IgD-negative memory B cell (primary cell): ENCODE data around the gene GPER1. TPM values are rescaled to one million over a fixed set of nuclear protein-coding genes. Genes with fewer than 3 reads are reported as not detected.
"Not testable (repeated sequence)": the region's sequence is repeated elsewhere in the genome, so short reads cannot be mapped to it uniquely, and the experiment has no call there.

Source experiments
- H3K27ac Mint-ChIP-seq, 3 donors: one replicate each; pipeline ENCODE4 v1.8.0; 2020 to 2022; ENCODE audit warnings: mild to moderate bottlenecking in 3 of 3, mixed read lengths in 3 of 3, moderate library complexity in 1 of 3
- H3K27me3 Mint-ChIP-seq: one replicate; pipeline ENCODE4 v1.8.0; 2021; ENCODE audit warnings: mixed read lengths
- H3K36me3 Mint-ChIP-seq: one replicate; pipeline ENCODE4 v1.8.0; 2020; ENCODE audit warnings: mild to moderate bottlenecking, mixed read lengths
- H3K4me1 Mint-ChIP-seq, 3 donors: one replicate each; pipeline ENCODE4 v1.8.0; 2020 to 2022; ENCODE audit warnings: mixed read lengths in 3 of 3, mild to moderate bottlenecking in 1 of 3
- H3K4me3 Mint-ChIP-seq, 4 donors: one replicate each; pipeline ENCODE4 v1.8.0; 2020 to 2022; ENCODE audit warnings: mild to moderate bottlenecking in 4 of 4, mixed read lengths in 4 of 4, moderate library complexity in 3 of 4
- H3K9me3 Mint-ChIP-seq, 3 donors: one replicate each; pipeline ENCODE4 v1.8.0; 2020 to 2021; ENCODE audit warnings: mixed read lengths in 3 of 3, mild to moderate bottlenecking in 1 of 3
- polyA plus RNA-seq: library from polyadenylated mRNA; unstranded; fragments of 300-500 nt; fragmentation: Illumina TruSeq; gene quantifications from one replicate; pipeline ENCODE4 v1.2.3, GENCODE V29; 2021

GPER1 gene
- polyA plus RNA-seq, 1 donor from 2014 or later = 0.66 TPM

- peaks cover 0 to 4% (median 0%) of the 10 kb centered on the region in 3 donors for H3K9me3 Mint-ChIP-seq
- H3K27ac Mint-ChIP-seq = no peak overlapping the region
- peaks cover 7 to 15% (median 9%) of the 10 kb centered on the region in 3 donors for H3K4me1 Mint-ChIP-seq
- H3K4me3 Mint-ChIP-seq = no peak overlapping the region
- H3K36me3 Mint-ChIP-seq = no peaks in the 10 kb centered on the region
- no peaks in the 10 kb centered on the region for H3K27me3 Mint-ChIP-seq
These were observed 47.0 kb downstream of the GPER1 start for GRCh38 chr7:1134951-1135350.

GRCh38 chr7:1136841-1137516 is 49.1 kb downstream of the GPER1 start:
- Mint-ChIP-seq H3K4me3 (peak overlapping the region; percentile 79 to 99 (median 87)), H3K27ac (peak overlapping the region in 2 of 3 donors; percentile 87 to 99), H3K36me3 (no peaks in the 10 kb centered on the region)

GRCh38 chr7:1137517-1138167 is 49.7 kb downstream of the GPER1 start:
- H3K4me1 Mint-ChIP-seq = peaks cover 16 to 25% (median 18%) of the 10 kb centered on the region in 3 donors
- no peaks in the 10 kb centered on the region for H3K27me3 Mint-ChIP-seq
- H3K4me3 Mint-ChIP-seq = peak overlapping the region; percentile 91 to 99 (median 96)
- H3K27ac Mint-ChIP-seq = peak overlapping the region in 2 of 3 donors; percentile 92 to 99
- H3K9me3 Mint-ChIP-seq = no peaks in the 10 kb centered on the region
- no peaks in the 10 kb centered on the region for H3K36me3 Mint-ChIP-seq

More at GRCh38 chr7:1136841-1137516, 49.1 kb downstream of the GPER1 start:
- no peaks in the 10 kb centered on the region for H3K27me3 Mint-ChIP-seq
- peaks cover 16 to 25% (median 19%) of the 10 kb centered on the region in 3 donors for H3K4me1 Mint-ChIP-seq
- peaks cover 0 to under 1% (median 0%) of the 10 kb centered on the region in 3 donors for H3K9me3 Mint-ChIP-seq

- H3K4me3 Mint-ChIP-seq = peak overlapping the region; percentile 42 to 86 (median 58)
- peaks cover 20 to 30% (median 20%) of the 10 kb centered on the region in 3 donors for H3K4me1 Mint-ChIP-seq
- no peaks in the 10 kb centered on the region for H3K27me3 Mint-ChIP-seq
- H3K36me3 Mint-ChIP-seq = no peaks in the 10 kb centered on the region
- H3K27ac Mint-ChIP-seq = peak overlapping the region; percentile 64 to 94 (median 78)
- no peaks in the 10 kb centered on the region for H3K9me3 Mint-ChIP-seq
These were observed 52.7 kb downstream of the GPER1 start for GRCh38 chr7:1140476-1141104.

GRCh38 chr7:1141651-1142050 is 53.7 kb downstream of the GPER1 start:
- no peaks in the 10 kb centered on the region for H3K27me3 Mint-ChIP-seq
- peak overlapping the region in 1 of 4 donors; percentile 44 for H3K4me3 Mint-ChIP-seq
- peaks cover 20 to 29% (median 20%) of the 10 kb centered on the region in 3 donors for H3K4me1 Mint-ChIP-seq
- no peaks in the 10 kb centered on the region for H3K36me3 Mint-ChIP-seq
- H3K9me3 Mint-ChIP-seq = no peaks in the 10 kb centered on the region
- H3K27ac Mint-ChIP-seq = peak overlapping the region in 2 of 3 donors; percentile 67 to 78

- peaks cover 15 to 24% (median 20%) of the 10 kb centered on the region in 3 donors for H3K4me1 Mint-ChIP-seq
- peak overlapping the region in 2 of 3 donors; percentile 67 to 78 for H3K27ac Mint-ChIP-seq
- H3K9me3 Mint-ChIP-seq = no peaks in the 10 kb centered on the region
- H3K36me3 Mint-ChIP-seq = no peaks in the 10 kb centered on the region
- peak overlapping the region in 1 of 4 donors; percentile 44 for H3K4me3 Mint-ChIP-seq
- H3K27me3 Mint-ChIP-seq = no peaks in the 10 kb centered on the region
These were observed 54.2 kb downstream of the GPER1 start for GRCh38 chr7:1142051-1142635.

GRCh38 chr7:1143031-1143430 is 55.1 kb downstream of the GPER1 start:
- not testable (repeated sequence) for H3K27me3 Mint-ChIP-seq, H3K9me3 Mint-ChIP-seq, H3K4me3 Mint-ChIP-seq, H3K27ac Mint-ChIP-seq, H3K36me3 Mint-ChIP-seq
- H3K4me1 Mint-ChIP-seq = peaks cover 14 to 21% (median 21%) of the 10 kb centered on the region in 3 donors

Other genes starting within 250 kb of the GPER1 start
- 31.2 TPM for gene GET4, start 211.6 kb upstream of the GPER1 start, polyA plus RNA-seq
- gene ADAP1, start 133.4 kb upstream of the GPER1 start, polyA plus RNA-seq = 6.4 TPM
- 26.7 TPM for gene COX19, start 112.6 kb upstream of the GPER1 start, polyA plus RNA-seq
- not detected for gene CYP2W1, start 104.9 kb upstream of the GPER1 start, polyA plus RNA-seq
- 2.6 TPM for gene GPR146, start 43.6 kb upstream of the GPER1 start, polyA plus RNA-seq
- gene ZFAND2A, start 72.1 kb downstream of the GPER1 start, polyA plus RNA-seq = 51.1 TPM
- not detected for gene UNCX, start 144.8 kb downstream of the GPER1 start, polyA plus RNA-seq